ENCODE measurements around the gene DCLK2.
"Not testable (repeated sequence)": the region's sequence is repeated elsewhere in the genome, so short reads cannot be mapped to it uniquely, and the experiment has no call there.

DCLK2 gene

GRCh38 chr4:150152766-150153165, 74.5 kb downstream of the DCLK2 start:
- no peak for DNase-seq (ENCODE audit: low spot score)

- no peak for DNase-seq (ENCODE audit: low spot score)
Measured at GRCh38 chr4:150155391-150155790, 77.1 kb downstream of the DCLK2 start.

GRCh38 chr4:150156543-150156942, 78.3 kb downstream of the DCLK2 start:
- no peak for DNase-seq (ENCODE audit: low spot score)

GRCh38 chr4:150158041-150158440, 79.8 kb downstream of the DCLK2 start:
- DNase-seq (ENCODE audit: low spot score), result no peak

GRCh38 chr4:150160473-150160872, 82.2 kb downstream of the DCLK2 start:
- no peak for DNase-seq (ENCODE audit: low spot score)

- DNase-seq (ENCODE audit: low spot score), result no peak
Measured at GRCh38 chr4:150161109-150161508, 82.9 kb downstream of the DCLK2 start.

GRCh38 chr4:150162020-150162419, 83.8 kb downstream of the DCLK2 start:
- DNase-seq (ENCODE audit: low spot score), result not testable (repeated sequence)

- no peak for DNase-seq (ENCODE audit: low spot score)
Measured at GRCh38 chr4:150164055-150164454, 85.8 kb downstream of the DCLK2 start.

- DNase-seq (ENCODE audit: low spot score), result no peak
Measured at GRCh38 chr4:150164956-150165629, 86.8 kb downstream of the DCLK2 start.

GRCh38 chr4:150167054-150167453, 88.8 kb downstream of the DCLK2 start:
- no peak for DNase-seq (ENCODE audit: low spot score)

- no peak for DNase-seq (ENCODE audit: low spot score)
Measured at GRCh38 chr4:150173432-150173861, 95.2 kb downstream of the DCLK2 start.

- no peak for DNase-seq (ENCODE audit: low spot score)
Measured at GRCh38 chr4:150173982-150174398, 95.7 kb downstream of the DCLK2 start.

GRCh38 chr4:150176547-150176946, 98.3 kb downstream of the DCLK2 start:
- DNase-seq (ENCODE audit: low spot score), result no peak

GRCh38 chr4:150178161-150178560, 99.9 kb downstream of the DCLK2 start:
- no peak for DNase-seq (ENCODE audit: low spot score)

GRCh38 chr4:150181536-150181935, 103.3 kb downstream of the DCLK2 start:
- no peak for DNase-seq (ENCODE audit: low spot score)

GRCh38 chr4:150182794-150183193, 104.5 kb downstream of the DCLK2 start:
- no peak for DNase-seq (ENCODE audit: low spot score)

GRCh38 chr4:150185033-150185432, 106.8 kb downstream of the DCLK2 start:
- DNase-seq (ENCODE audit: low spot score), result not testable (repeated sequence)

- no peak for DNase-seq (ENCODE audit: low spot score)
Measured at GRCh38 chr4:150192986-150193385, 114.7 kb downstream of the DCLK2 start.

- not testable (repeated sequence) for DNase-seq (ENCODE audit: low spot score)
Measured at GRCh38 chr4:150197256-150197655, 119.0 kb downstream of the DCLK2 start.

- DNase-seq (ENCODE audit: low spot score), result no peak
Measured at GRCh38 chr4:150199056-150199455, 120.8 kb downstream of the DCLK2 start.

- no peak for DNase-seq (ENCODE audit: low spot score)
Measured at GRCh38 chr4:150205016-150205415, 126.8 kb downstream of the DCLK2 start.

GRCh38 chr4:150206265-150206664, 128.0 kb downstream of the DCLK2 start:
- no peak for DNase-seq (ENCODE audit: low spot score)

GRCh38 chr4:150206954-150207353, 128.7 kb downstream of the DCLK2 start:
- no peak for DNase-seq (ENCODE audit: low spot score)

- no peak for DNase-seq (ENCODE audit: low spot score)
Measured at GRCh38 chr4:150207871-150208270, 129.6 kb downstream of the DCLK2 start.

Measured in activated CD4-positive, alpha-beta T cell treated with anti-CD3 and anti-CD28 coated beads, Interleukin-2, Interleukin-4, amounts not matched to agents 100 ng/mL and 50 ng/mL, durations not matched to agents 16 hours and 8 hours (primary cell).